HEK293 (cell line): ENCODE results near the gene CANT1.

Source experiments
- ZNF398 ChIP-seq: fragments of 450-650 bp; formaldehyde crosslinking; IDR thresholded peaks from 2 replicates; pipeline ENCODE4 v1.5.1; 2017; ENCODE audit warnings: missing biosample characterization, missing genetic modification characterization
- TF ChIP-seq, protein P1 (sequence below): fragments of 450-650 bp; formaldehyde crosslinking; IDR thresholded peaks from 2 replicates; pipeline ENCODE4 v1.5.1; 2016; ENCODE audit warnings: missing biosample characterization, missing genetic modification characterization

- no peak for TF ChIP-seq ZNF398 (tag by site-specific recombination)
- TF ChIP-seq, protein P1, sequence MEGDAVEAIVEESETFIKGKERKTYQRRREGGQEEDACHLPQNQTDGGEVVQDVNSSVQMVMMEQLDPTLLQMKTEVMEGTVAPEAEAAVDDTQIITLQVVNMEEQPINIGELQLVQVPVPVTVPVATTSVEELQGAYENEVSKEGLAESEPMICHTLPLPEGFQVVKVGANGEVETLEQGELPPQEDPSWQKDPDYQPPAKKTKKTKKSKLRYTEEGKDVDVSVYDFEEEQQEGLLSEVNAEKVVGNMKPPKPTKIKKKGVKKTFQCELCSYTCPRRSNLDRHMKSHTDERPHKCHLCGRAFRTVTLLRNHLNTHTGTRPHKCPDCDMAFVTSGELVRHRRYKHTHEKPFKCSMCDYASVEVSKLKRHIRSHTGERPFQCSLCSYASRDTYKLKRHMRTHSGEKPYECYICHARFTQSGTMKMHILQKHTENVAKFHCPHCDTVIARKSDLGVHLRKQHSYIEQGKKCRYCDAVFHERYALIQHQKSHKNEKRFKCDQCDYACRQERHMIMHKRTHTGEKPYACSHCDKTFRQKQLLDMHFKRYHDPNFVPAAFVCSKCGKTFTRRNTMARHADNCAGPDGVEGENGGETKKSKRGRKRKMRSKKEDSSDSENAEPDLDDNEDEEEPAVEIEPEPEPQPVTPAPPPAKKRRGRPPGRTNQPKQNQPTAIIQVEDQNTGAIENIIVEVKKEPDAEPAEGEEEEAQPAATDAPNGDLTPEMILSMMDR, result no peak
These were observed 24.4 kb upstream of the CANT1 start for GRCh38 chr17:79033741-79034501.
